Neural progenitor cell (in vitro differentiated cells): ENCODE results near the gene WBP1L.
"Not testable (repeated sequence)": the region's sequence is repeated elsewhere in the genome, so short reads cannot be mapped to it uniquely, and the experiment has no call there.

Experiments
- EZH2 ChIP-seq: fragments of 200-600 bp; sonication (generic); IDR thresholded peaks from 2 replicates; pipeline ENCODE4 v1.6.1; 2017; ENCODE audit warnings: antibody characterized with exemption, mild to moderate bottlenecking, moderate library complexity
- EZH2phosphoT487 ChIP-seq: fragments of 200-600 bp; sonication (generic); IDR thresholded peaks from 2 replicates; pipeline ENCODE4 v1.6.1; 2017; ENCODE audit warnings: antibody characterized with exemption
- TF ChIP-seq, protein P1 (sequence below): fragments of 200-600 bp; sonication (generic); IDR thresholded peaks from 2 replicates; pipeline ENCODE4 v1.5.1; 2017; ENCODE audit warnings: antibody characterized with exemption, mild to moderate bottlenecking

DNA sequence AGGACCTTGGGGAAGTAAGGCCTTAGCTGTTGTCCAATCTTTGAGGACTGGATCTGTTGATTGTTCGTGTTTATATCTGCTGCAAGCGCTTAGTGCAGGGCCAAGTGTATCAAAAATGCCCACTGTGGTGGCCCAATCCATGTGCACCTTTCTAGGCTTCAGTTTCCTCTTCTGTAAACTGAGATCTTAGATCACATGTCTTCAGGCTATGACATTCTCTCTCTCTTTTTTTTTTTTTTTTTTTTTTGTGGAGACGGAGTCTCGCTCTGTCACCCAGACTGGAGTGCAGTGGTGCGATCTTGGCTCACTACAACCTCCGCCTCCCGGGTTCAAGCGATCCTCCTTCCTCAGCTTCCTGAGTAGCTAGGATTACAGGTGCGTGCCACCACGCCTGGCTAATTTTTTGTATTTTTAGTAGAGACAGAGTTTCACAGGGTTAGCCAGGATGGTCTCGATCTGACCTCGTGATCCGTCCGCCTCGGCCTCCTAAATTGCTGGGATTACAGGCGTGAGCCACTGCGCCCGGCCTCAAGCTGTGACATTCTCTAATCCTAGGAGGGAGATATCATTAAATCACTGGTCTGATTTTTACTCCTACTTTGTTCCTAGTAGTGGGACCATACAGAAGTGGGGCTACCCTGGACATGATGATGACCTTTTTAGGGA, 26.7 kb upstream of the WBP1L start:
- not testable (repeated sequence) for TF ChIP-seq EZH2, EZH2phosphoT487
- TF ChIP-seq, protein P1, sequence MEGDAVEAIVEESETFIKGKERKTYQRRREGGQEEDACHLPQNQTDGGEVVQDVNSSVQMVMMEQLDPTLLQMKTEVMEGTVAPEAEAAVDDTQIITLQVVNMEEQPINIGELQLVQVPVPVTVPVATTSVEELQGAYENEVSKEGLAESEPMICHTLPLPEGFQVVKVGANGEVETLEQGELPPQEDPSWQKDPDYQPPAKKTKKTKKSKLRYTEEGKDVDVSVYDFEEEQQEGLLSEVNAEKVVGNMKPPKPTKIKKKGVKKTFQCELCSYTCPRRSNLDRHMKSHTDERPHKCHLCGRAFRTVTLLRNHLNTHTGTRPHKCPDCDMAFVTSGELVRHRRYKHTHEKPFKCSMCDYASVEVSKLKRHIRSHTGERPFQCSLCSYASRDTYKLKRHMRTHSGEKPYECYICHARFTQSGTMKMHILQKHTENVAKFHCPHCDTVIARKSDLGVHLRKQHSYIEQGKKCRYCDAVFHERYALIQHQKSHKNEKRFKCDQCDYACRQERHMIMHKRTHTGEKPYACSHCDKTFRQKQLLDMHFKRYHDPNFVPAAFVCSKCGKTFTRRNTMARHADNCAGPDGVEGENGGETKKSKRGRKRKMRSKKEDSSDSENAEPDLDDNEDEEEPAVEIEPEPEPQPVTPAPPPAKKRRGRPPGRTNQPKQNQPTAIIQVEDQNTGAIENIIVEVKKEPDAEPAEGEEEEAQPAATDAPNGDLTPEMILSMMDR: not testable (repeated sequence)
